Endothelial cell of umbilical vein (primary cell): ENCODE results near the gene SLC5A9. TPM values are rescaled to one million over a fixed set of nuclear protein-coding genes. Genes with fewer than 3 reads are reported as not detected.

Experiments used
- BruUV-seq: library from RNA; stranded (reverse); fragments of 400-500 nt; replicated peaks from 2 replicates; lab custom pipeline; 2021; lab: Mats Ljungman, UMichigan
- CTCF ChIA-PET: fragments of 300-600, 350-600 bp; sonication (Branson Sonifier 250); formaldehyde crosslinking; loops from one replicate; lab custom pipeline; 2021; ENCODE audit warnings: antibody characterized with exemption, inconsistent platforms; lab: Charles Lee
- POLR2A ChIA-PET: fragments of 300-600, 350-600 bp; sonication (Branson Sonifier 250); formaldehyde crosslinking; loops from one replicate; lab custom pipeline; 2021; ENCODE audit warnings: antibody characterized with exemption, inconsistent platforms; lab: Charles Lee
- DNase-seq: peaks from one replicate; pipeline ENCODE4 v3.0.0-alpha.2; 2011; ENCODE audit warnings: low read depth, low spot score
- FAIRE-seq: peaks from 2 replicates; lab custom pipeline; 2011; peaks lifted over from hg19 to GRCh38; lab: Jason Lieb, UNC
- H2AFZ ChIP-seq: 2 replicates; pipeline ENCODE4 v1.6.0; 2012; ENCODE audit warnings: low read depth, low read length, control low read depth, inconsistent platforms
- H3K27ac ChIP-seq: 2 replicates; pipeline ENCODE4 v1.5.1; 2011; ENCODE audit warnings: low read depth, mild to moderate bottlenecking, control low read depth, low read length, moderate library complexity; ENCODE audit not compliant: insufficient read depth
- H3K27me3 ChIP-seq, 2 experiments: 2 replicates each; pipeline versions ENCODE4 v1.6.0 to v1.6.1; 2011; ENCODE audit warnings: low read length in 2 of 2, mixed read lengths in 1 of 2; ENCODE audit not compliant: control insufficient read depth in 2 of 2, insufficient read depth in 2 of 2
- H3K36me3 ChIP-seq, 2 experiments: 2 replicates in 1 of 2; 3 replicates in 1 of 2; pipeline ENCODE4 v1.5.1; 2011; ENCODE audit warnings: low read length in 2 of 2, mild to moderate bottlenecking in 1 of 2, moderate library complexity in 1 of 2; ENCODE audit not compliant: control insufficient read depth in 2 of 2, insufficient read depth in 2 of 2; ENCODE audit errors: extremely low read depth in 1 of 2
- H3K4me1 ChIP-seq: 3 replicates; pipeline ENCODE4 v1.5.1; 2011; ENCODE audit warnings: mild to moderate bottlenecking, low read length; ENCODE audit not compliant: control insufficient read depth, insufficient read depth; ENCODE audit errors: extremely low read depth
- H3K4me2 ChIP-seq: 2 replicates; pipeline ENCODE4 v1.6.1; 2011; ENCODE audit warnings: low read length, control low read depth, mixed read lengths; ENCODE audit not compliant: insufficient read depth
- H3K4me3 ChIP-seq, 3 experiments: fragments of 200-600 bp in 1 of 3; sonication (generic), shearing (Covaris generic) in 1 of 3; replicated peaks in 1 of 3; 2 replicates each; pipeline ENCODE4 v1.5.1; 2011 to 2016; ENCODE audit warnings: control low read depth in 3 of 3, low read length in 3 of 3, mild to moderate bottlenecking in 2 of 3, inconsistent platforms in 1 of 3, low read depth in 1 of 3, moderate library complexity in 1 of 3; ENCODE audit not compliant: insufficient read depth in 1 of 3
- H3K79me2 ChIP-seq: 2 replicates; pipeline ENCODE4 v1.6.0; 2012; ENCODE audit warnings: low read length, inconsistent platforms; ENCODE audit not compliant: control insufficient read depth, insufficient read depth
- H3K9ac ChIP-seq: replicated peaks from 2 replicates; pipeline ENCODE3; 2011; ENCODE audit warnings: low read length, control low read depth; ENCODE audit not compliant: insufficient read depth; ENCODE audit errors: extremely low read depth
- H3K9me1 ChIP-seq: replicated peaks from 3 replicates; pipeline ENCODE4 v1.6.0; 2011; ENCODE audit warnings: mild to moderate bottlenecking, low read length; ENCODE audit not compliant: control insufficient read depth, insufficient read depth; ENCODE audit errors: extremely low read depth
- H3K9me3 ChIP-seq: replicated peaks from 2 replicates; pipeline ENCODE4 v1.5.1; 2012; ENCODE audit warnings: low read length, inconsistent platforms; ENCODE audit not compliant: control insufficient read depth, insufficient read depth
- H4K20me1 ChIP-seq: replicated peaks from 2 replicates; pipeline ENCODE3; 2011; ENCODE audit warnings: mild to moderate bottlenecking, low read length; ENCODE audit not compliant: control insufficient read depth, insufficient read depth; ENCODE audit errors: extremely low read depth
- CTCF ChIP-seq, 2 donors: IDR thresholded peaks; 1 replicate in 1 of 2; 2 replicates in 1 of 2; pipeline ENCODE4 v1.5.1; 2011; ENCODE audit warnings: low read length in 2 of 2, mild to moderate bottlenecking in 2 of 2, moderate library complexity in 2 of 2, control low read depth in 1 of 2, inconsistent platforms in 1 of 2, low read depth in 1 of 2; ENCODE audit not compliant: insufficient read depth in 1 of 2; ENCODE audit errors: extremely low read depth in 1 of 2
- FOS ChIP-seq: IDR thresholded peaks from 2 replicates; pipeline ENCODE4 v1.6.1; 2011; ENCODE audit warnings: mild to moderate bottlenecking, low read length, moderate library complexity, borderline replicate concordance; ENCODE audit not compliant: insufficient read depth
- GATA2 ChIP-seq: IDR thresholded peaks from 2 replicates; pipeline ENCODE4 v1.7.0; 2011; ENCODE audit warnings: low read depth, mild to moderate bottlenecking, moderate library complexity, mixed read lengths, low read length; ENCODE audit not compliant: insufficient read length, insufficient read depth
- JUN ChIP-seq: IDR thresholded peaks from 2 replicates; pipeline ENCODE4 v1.6.1; 2011; ENCODE audit warnings: borderline replicate concordance, low read depth; ENCODE audit not compliant: insufficient read length, insufficient read depth
- MYC ChIP-seq: IDR thresholded peaks from one replicate; pipeline ENCODE4 v1.6.1; 2011; ENCODE audit warnings: mild to moderate bottlenecking, low read depth, low read length
- POLR2AphosphoS5 ChIP-seq: IDR thresholded peaks from 2 replicates; pipeline ENCODE4 v1.6.1; 2012; ENCODE audit warnings: low read depth, mild to moderate bottlenecking, control low read depth, low read length, moderate library complexity; ENCODE audit not compliant: insufficient read depth
- dilution Hi-C: fragments of 300-500 bp; cut with MboI; formaldehyde crosslinking; loops from one replicate; pipeline ENCODE4 v1.15.0; 2019; ENCODE audit warnings: low sequenced_read_pairs; ENCODE audit not compliant: extremely low pct_ligation_motif_present
- intact Hi-C: fragments of 100-400 bp; cut with micrococcal nuclease; formaldehyde crosslinking; loops from one replicate; pipeline ENCODE4 v1.10.0; 2022
- polyA plus RNA-seq, 4 experiments: library from polyadenylated mRNA; depleted of rRNA in 3 of 4; stranded (reverse) in 3 of 4; unstranded in 1 of 4; fragments of >200 nt; gene quantifications; 2 replicates each; pipeline versions ENCODE4 v1.2.1 to v1.2.3, GENCODE V29; 2011 to 2012; ENCODE audit warnings: missing spikeins in 1 of 4
- total RNA-seq: library from RNA; stranded (reverse); gene quantifications from 2 replicates; pipeline ENCODE4 v1.2.3, GENCODE V29; 2021

SLC5A9 gene
- total and polyA plus RNA-seq, 2 donors (not counting 3 experiments of a cell fraction or from before 2014, with no cell fraction given): not detected

- CTCF ChIA-PET: interaction anchor here (1.1 kb wide), 1 partner anchor 16 kb away, joined by 3 read pairs; no protein-coding TSS in a partner anchor
- dilution Hi-C loops: no loop called here
- intact Hi-C loops: no loop called here
These were observed 28.1 kb downstream of the SLC5A9 start for GRCh38 chr1:48250572-48250971.

More at GRCh38 chr1:48250572-48250971, 28.1 kb downstream of the SLC5A9 start:
- Histone ChIP-seq H3K79me2 (no peaks in the 10 kb centered on the region), H3K4me1 (no peaks in the 10 kb centered on the region), H3K9ac (no peak overlapping the region), H3K4me3 (no peak overlapping the region), H3K36me3 (no peaks in the 10 kb centered on the region), H3K27ac (no peak overlapping the region), H3K4me2 (no peak overlapping the region), H3K27me3 (no peaks in the 10 kb centered on the region), H3K9me1 (no peaks in the 10 kb centered on the region), H4K20me1 (no peaks in the 10 kb centered on the region), H3K9me3 (no peaks in the 10 kb centered on the region), H2AFZ (no peak overlapping the region)
- BruUV-seq: no TSS peak
- POLR2A ChIA-PET: no interaction called here
- no peak for TF ChIP-seq GATA2
- TF ChIP-seq CTCF (IDR thresholded peaks at IDR 0.05; ENCODE audit: extremely low read depth in 1 of 2, insufficient read depth in 1 of 2, low read depth in 1 of 2, low read length in 2 of 2): no peak
- TF ChIP-seq FOS: no peak
- TF ChIP-seq JUN: no peak
- no peak for TF ChIP-seq POLR2AphosphoS5
- TF ChIP-seq MYC: no peak
- DNase-seq (no peak), FAIRE-seq (no peak)
